ENCODE results near the gene NR1D1. TPM values are rescaled to one million over a fixed set of nuclear protein-coding genes. Genes with fewer than 3 reads are reported as not detected.

NR1D1 gene
- total RNA-seq, 1 donor from 2014 or later = 2.6 TPM

- Mint-ChIP-seq H3K4me3 (ENCODE audit: unreplicated experiment) (peak overlapping the region; percentile 94), H3K9me3 (ENCODE audit: unreplicated experiment) (no peaks in the 10 kb centered on the region), H3K27ac (ENCODE audit: unreplicated experiment) (no peak overlapping the region), H3K36me3 (ENCODE audit: low read depth, unreplicated experiment) (peaks cover 5% of the 10 kb centered on the region), H3K27me3 (ENCODE audit: unreplicated experiment) (peaks cover 25% of the 10 kb centered on the region), H3K4me1 (ENCODE audit: unreplicated experiment) (peaks cover 53% of the 10 kb centered on the region)
- TF ChIP-seq CTCF (IDR thresholded peaks at IDR 0.05; ENCODE audit: unreplicated experiment) = no peak
- no peak for DNase-seq (ENCODE audit: low spot score)
These were observed 35.2 kb downstream of the NR1D1 start for GRCh38 chr17:40064971-40065768.

GRCh38 chr17:40063901-40064531 lies 36.4 kb downstream of the NR1D1 start:
- Mint-ChIP-seq H3K9me3 (ENCODE audit: unreplicated experiment) (no peaks in the 10 kb centered on the region), H3K4me3 (ENCODE audit: unreplicated experiment) (peak overlapping the region; percentile 94), H3K4me1 (ENCODE audit: unreplicated experiment) (peaks cover 45% of the 10 kb centered on the region), H3K27me3 (ENCODE audit: unreplicated experiment) (peaks cover 21% of the 10 kb centered on the region), H3K36me3 (ENCODE audit: low read depth, unreplicated experiment) (peaks cover 5% of the 10 kb centered on the region), H3K27ac (ENCODE audit: unreplicated experiment) (no peak overlapping the region)
- TF ChIP-seq CTCF (IDR thresholded peaks at IDR 0.05; ENCODE audit: unreplicated experiment) = no peak
- no peak for DNase-seq (ENCODE audit: low spot score)

- DNase-seq (ENCODE audit: low spot score) = peak; percentile 40
- Mint-ChIP-seq H3K27ac (ENCODE audit: unreplicated experiment) (no peak overlapping the region), H3K4me3 (ENCODE audit: unreplicated experiment) (peak overlapping the region; percentile 94)
These were observed 37.1 kb downstream of the NR1D1 start for GRCh38 chr17:40063187-40063771.

GRCh38 chr17:40062329-40063186 lies 37.8 kb downstream of the NR1D1 start, which contains the start of gene THRA:
Gene THRA (plus strand): TSS chr17:40062965. CDS start chr17:40074489, 11,524 bp downstream.
- Mint-ChIP-seq H3K27ac (ENCODE audit: unreplicated experiment) (peak within 1 kb of the TSS; percentile 61), H3K4me1 (ENCODE audit: unreplicated experiment) (peaks cover 40% of the 10 kb centered on the region), H3K9me3 (ENCODE audit: unreplicated experiment) (no peaks in the 10 kb centered on the region), H3K36me3 (ENCODE audit: low read depth, unreplicated experiment) (peaks cover 5% of the 10 kb centered on the region), H3K4me3 (ENCODE audit: unreplicated experiment) (peak within 1 kb of the TSS; percentile 94), H3K27me3 (ENCODE audit: unreplicated experiment) (peaks cover 17% of the 10 kb centered on the region)
- no peak for TF ChIP-seq CTCF (IDR thresholded peaks at IDR 0.05; ENCODE audit: unreplicated experiment)
- peak; percentile 66 for DNase-seq (ENCODE audit: low spot score)

More at GRCh38 chr17:40063187-40063771, 37.1 kb downstream of the NR1D1 start:
- peaks cover 21% of the 10 kb centered on the region for H3K27me3 Mint-ChIP-seq (ENCODE audit: unreplicated experiment)
- peaks cover 42% of the 10 kb centered on the region for H3K4me1 Mint-ChIP-seq (ENCODE audit: unreplicated experiment)
- no peak for TF ChIP-seq CTCF (IDR thresholded peaks at IDR 0.05; ENCODE audit: unreplicated experiment)
- H3K9me3 Mint-ChIP-seq (ENCODE audit: unreplicated experiment) = no peaks in the 10 kb centered on the region
- peaks cover 5% of the 10 kb centered on the region for H3K36me3 Mint-ChIP-seq (ENCODE audit: low read depth, unreplicated experiment)
